SK-N-SH treated with all-trans-retinoic acid at 6 μM for 48 hours (cell line): ENCODE data around the gene TFPT.

Source experiments
- ARNTL ChIP-seq: fragments of 450-650 bp; formaldehyde crosslinking; IDR thresholded peaks from 2 replicates; pipeline ENCODE4 v1.5.0; 2020; ENCODE audit warnings: low read depth, mild to moderate bottlenecking, moderate library complexity, borderline replicate concordance
- BACH2 ChIP-seq: fragments of 250-450 bp; sonication (Bioruptor Pico); IDR thresholded peaks from 2 replicates; pipeline ENCODE4 v1.9.0; 2021; ENCODE audit warnings: mild to moderate bottlenecking, borderline replicate concordance
- PATZ1 ChIP-seq: fragments of 250-450 bp; sonication (Bioruptor Pico); IDR thresholded peaks from 2 replicates; pipeline ENCODE4 v1.8.0; 2020; ENCODE audit warnings: mild to moderate bottlenecking, moderate library complexity, borderline replicate concordance
- RARB ChIP-seq: fragments of 250-450 bp; sonication (Bioruptor Pico); IDR thresholded peaks from 2 replicates; pipeline ENCODE4 v1.8.0; 2021; ENCODE audit warnings: mild to moderate bottlenecking, moderate library complexity
- TSHZ2 ChIP-seq: fragments of 250-450 bp; sonication (Bioruptor Pico); IDR thresholded peaks from 2 replicates; pipeline ENCODE4 v1.5.0; 2020; ENCODE audit warnings: mild to moderate bottlenecking, moderate library complexity

- TF ChIP-seq ARNTL (no peak), PATZ1 (CRISPR knock-in tag) (no peak), RARB (CRISPR knock-in tag) (no peak), BACH2 (CRISPR knock-in tag) (no peak), TSHZ2 (no peak)
Observed at GRCh38 chr19:54155694-54156093, 40.2 kb upstream of the TFPT start.
